OCI-LY1 (cell line): ENCODE measurements around the gene PIGC.

Experiments
- H2AFZ ChIP-seq: fragments of 200-600 bp; sonication (generic), shearing (Covaris generic); 2 replicates; pipeline ENCODE4 v1.6.0; 2014; ENCODE audit warnings: antibody characterized with exemption, mild to moderate bottlenecking, low read length
- H3F3A ChIP-seq: fragments of 200-600 bp; sonication (generic), shearing (Covaris generic); 2 replicates; pipeline ENCODE4 v1.6.0; 2014; ENCODE audit warnings: mild to moderate bottlenecking, antibody characterized with exemption, low read length, moderate library complexity; ENCODE audit not compliant: insufficient read depth
- H3K27ac ChIP-seq: fragments of 200-600 bp; sonication (generic); 2 replicates; pipeline ENCODE4 v1.5.1; 2014; ENCODE audit warnings: low read length, mixed run types, mild to moderate bottlenecking, low read depth; ENCODE audit not compliant: poor library complexity, severe bottlenecking
- H3K27me3 ChIP-seq: fragments of 200-600 bp; sonication (generic); 2 replicates; pipeline ENCODE4 v1.6.0; 2014; ENCODE audit warnings: antibody characterized with exemption, mild to moderate bottlenecking, low read length, moderate library complexity; ENCODE audit not compliant: insufficient read depth
- H3K36me3 ChIP-seq: fragments of 200-600 bp; sonication (generic); 2 replicates; pipeline ENCODE4 v1.6.1; 2014; ENCODE audit warnings: mild to moderate bottlenecking, antibody characterized with exemption, low read length, moderate library complexity, mixed read lengths; ENCODE audit not compliant: insufficient read depth
- H3K4me1 ChIP-seq: fragments of 200-600 bp; sonication (generic); 2 replicates; pipeline ENCODE4 v1.5.1; 2014; ENCODE audit warnings: mild to moderate bottlenecking, low read length, moderate library complexity; ENCODE audit not compliant: insufficient read depth, severe bottlenecking
- H3K4me2 ChIP-seq: fragments of 200-600 bp; sonication (generic), shearing (Covaris generic); 2 replicates; pipeline ENCODE4 v1.6.1; 2014; ENCODE audit warnings: low read length
- H3K4me3 ChIP-seq: fragments of 200-600 bp; sonication (generic); 2 replicates; pipeline ENCODE4 v1.5.1; 2014; ENCODE audit warnings: low read length, low read depth, mild to moderate bottlenecking, mixed read lengths; ENCODE audit not compliant: poor library complexity, severe bottlenecking
- H3K79me2 ChIP-seq: fragments of 200-600 bp; shearing (Covaris generic); 2 replicates; pipeline ENCODE4 v1.6.1; 2016; ENCODE audit warnings: mixed run types, low read length, mixed read lengths; ENCODE audit not compliant: insufficient read depth
- H3K9ac ChIP-seq: fragments of 200-600 bp; sonication (generic), shearing (Covaris generic); 2 replicates; pipeline ENCODE4 v1.6.1; 2014; ENCODE audit warnings: mild to moderate bottlenecking, low read length, mixed read lengths
- H3K9me2 ChIP-seq: fragments of 200-600 bp; sonication (generic), shearing (Covaris generic); 2 replicates; pipeline ENCODE4 v1.6.1; 2014; ENCODE audit warnings: low read depth, mild to moderate bottlenecking, low read length, mixed read lengths
- H3K9me3 ChIP-seq: fragments of 200-600 bp; shearing (Covaris generic); 2 replicates; pipeline ENCODE4 v1.6.1; 2014; ENCODE audit warnings: low read length, mixed read lengths
- H4K20me1 ChIP-seq: fragments of 200-600 bp; sonication (generic), shearing (Covaris generic); 2 replicates; pipeline ENCODE4 v1.6.0; 2016; ENCODE audit warnings: mild to moderate bottlenecking, low read length; ENCODE audit not compliant: insufficient read depth
- CTCF ChIP-seq: fragments of 200-600 bp; sonication (generic), shearing (Covaris generic); IDR thresholded peaks from 2 replicates; pipeline ENCODE4 v1.5.1; 2017; ENCODE audit warnings: mild to moderate bottlenecking, antibody characterized with exemption, low read length, moderate library complexity, mixed read lengths
- EZH2 ChIP-seq: fragments of 200-600 bp; sonication (generic), shearing (Covaris generic); IDR thresholded peaks from 2 replicates; pipeline ENCODE4 v1.8.0; 2017; ENCODE audit warnings: borderline replicate concordance, mixed run types, mild to moderate bottlenecking, antibody characterized with exemption, low read length, moderate library complexity, mixed read lengths

PIGC gene

GRCh38 chr1:172482044-172482443 is 38.2 kb upstream of the PIGC start:
- Histone ChIP-seq H3K9me2 (no peaks in the 10 kb centered on the region), H3K27me3 (no peaks in the 10 kb centered on the region), H3K27ac (no peak overlapping the region), H4K20me1 (no peaks in the 10 kb centered on the region), H3F3A (no peaks in the 10 kb centered on the region; the same call in 1 of the 2 replicates), H3K4me3 (no peak overlapping the region), H3K9me3 (no peaks in the 10 kb centered on the region), H3K4me1 (no peaks in the 10 kb centered on the region), H3K9ac (no peak overlapping the region), H3K79me2 (no peaks in the 10 kb centered on the region), H3K4me2 (no peak overlapping the region), H3K36me3 (no peaks in the 10 kb centered on the region), H2AFZ (no peak overlapping the region)
- TF ChIP-seq CTCF (no peak), EZH2 (no peak)

DNA sequence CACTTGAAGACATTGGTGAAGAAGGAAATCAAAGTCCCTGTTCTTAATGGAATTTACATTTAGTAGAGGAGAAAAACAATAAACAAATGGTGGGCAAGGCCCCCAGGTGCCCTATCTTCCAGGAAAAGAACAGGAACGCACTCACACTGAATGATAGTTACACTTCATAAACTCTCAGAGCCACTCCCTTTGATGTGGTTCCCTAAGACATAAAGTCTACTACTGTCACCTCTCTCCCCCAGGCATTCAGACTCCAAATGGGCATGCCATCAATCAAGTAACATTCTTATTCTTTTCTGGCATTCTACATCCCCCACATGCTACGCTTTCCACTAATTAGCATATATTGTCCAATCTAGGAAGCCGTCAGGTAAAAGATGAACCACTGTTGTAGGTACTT is 36.6 kb upstream of the PIGC start:
- no peak overlapping the region for H2AFZ ChIP-seq
- no peaks in the 10 kb centered on the region for H3K9me3 ChIP-seq
- no peaks in the 10 kb centered on the region for H3K4me1 ChIP-seq
- H3K9me2 ChIP-seq: no peaks in the 10 kb centered on the region
- H3K79me2 ChIP-seq: no peaks in the 10 kb centered on the region
- TF ChIP-seq CTCF (no peak), EZH2 (no peak)
- no peaks in the 10 kb centered on the region for H4K20me1 ChIP-seq
- no peak overlapping the region for H3K4me3 ChIP-seq
- no peak overlapping the region for H3K27ac ChIP-seq
- no peaks in the 10 kb centered on the region for H3F3A ChIP-seq
- H3K36me3 ChIP-seq: no peaks in the 10 kb centered on the region
- H3K4me2 ChIP-seq: no peak overlapping the region
- H3K27me3 ChIP-seq: no peaks in the 10 kb centered on the region
- no peak overlapping the region for H3K9ac ChIP-seq

- no peak overlapping the region for H3K27ac ChIP-seq
- H2AFZ ChIP-seq: no peak overlapping the region
- H3K4me1 ChIP-seq: no peaks in the 10 kb centered on the region
- H3K4me2 ChIP-seq: no peak overlapping the region
- TF ChIP-seq EZH2: no peak
- TF ChIP-seq CTCF: no peak
- H3K9me2 ChIP-seq: no peaks in the 10 kb centered on the region
- H3K9ac ChIP-seq: no peak overlapping the region
- no peaks in the 10 kb centered on the region for H3F3A ChIP-seq
- no peaks in the 10 kb centered on the region for H3K27me3 ChIP-seq
- H3K4me3 ChIP-seq: no peak overlapping the region
- H4K20me1 ChIP-seq: no peaks in the 10 kb centered on the region
- H3K79me2 ChIP-seq: no peaks in the 10 kb centered on the region
- no peaks in the 10 kb centered on the region for H3K9me3 ChIP-seq
- H3K36me3 ChIP-seq: no peaks in the 10 kb centered on the region
These were observed 34.6 kb upstream of the PIGC start for GRCh38 chr1:172478485-172478884.
